Left lung (tissue), 10 donors: ENCODE data around the gene LYST. TPM values are rescaled to one million over a fixed set of nuclear protein-coding genes. Genes with fewer than 3 reads are reported as not detected.
"Not testable (repeated sequence)": the region's sequence is repeated elsewhere in the genome, so short reads cannot be mapped to it uniquely, and the experiment has no call there.

Experiments used
- ATAC-seq: fragments of 200-7000 bp; cut with Tn5 transposase; one replicate; pipeline ENCODE4 v1.9.1; 2020; ENCODE audit warnings: moderate library complexity
- DNase-seq, 4 donors: peaks; one replicate each; pipeline ENCODE4 v3.0.0-alpha.2; 2013 to 2020
- H3K27ac ChIP-seq, 2 donors: fragments of 200-600 bp; sonication (generic) in 1 of 2; one replicate each; pipeline versions ENCODE4 v1.5.0 to v1.8.0; 2020 to 2021
- H3K27me3 ChIP-seq, 2 donors: fragments of 200-600 bp; sonication (generic) in 1 of 2; one replicate each; pipeline versions ENCODE4 v1.5.0 to v1.8.0; 2020 to 2021
- H3K36me3 ChIP-seq, 2 donors: fragments of 200-600 bp; sonication (generic) in 1 of 2; one replicate each; pipeline versions ENCODE4 v1.5.0 to v1.8.0; 2020 to 2021
- H3K4me1 ChIP-seq, 2 donors: fragments of 200-600 bp; one replicate each; pipeline ENCODE4 v1.8.0; 2021
- H3K4me3 ChIP-seq, 2 donors: fragments of 200-600 bp; sonication (generic) in 1 of 2; one replicate each; pipeline versions ENCODE4 v1.5.0 to v1.8.0; 2020 to 2021; ENCODE audit warnings: mild to moderate bottlenecking in 1 of 2
- H3K9me3 ChIP-seq, 2 donors: fragments of 200-600 bp; sonication (generic) in 1 of 2; one replicate each; pipeline versions ENCODE4 v1.5.0 to v1.8.0; 2020 to 2021
- CTCF ChIP-seq, 2 donors: fragments of 200-600 bp; sonication (generic) in 1 of 2; IDR thresholded peaks; one replicate each; pipeline versions ENCODE4 v1.5.0 to v1.8.0; 2021; ENCODE audit warnings: antibody characterized with exemption in 2 of 2
- intact Hi-C, 2 donors: fragments of 100-400 bp; cut with DNase I; formaldehyde crosslinking; loops; one replicate each; pipeline versions ENCODE4 v1.11.2 to v1.14.2; 2022
- polyA plus RNA-seq, 6 donors: library from polyadenylated mRNA; unstranded; fragments of 120-200 nt; gene quantifications; one replicate each; pipeline ENCODE4 v1.2.1, GENCODE V29; 2013; ENCODE audit not compliant: insufficient read length in 6 of 6
- total RNA-seq, 2 donors: library from RNA; stranded (reverse); fragmentation: NEBNext Ultra II Directional; extraction: Animal tissue kit (Norgen Biotek cat#: 25700); gene quantifications; one replicate each; pipeline ENCODE4 v1.2.1, GENCODE V29; 2021
- donor health status: DM: no; HTN: yes; CAD: no.
- donor health status: DM: no; HTN: no; CAD: no.

LYST gene
- total and polyA plus RNA-seq, 8 donors: 10.3 to 64.9 (median 13.0) TPM

GRCh38 chr1:235625340-235625739, 241.4 kb downstream of the LYST start:
- H3K27ac ChIP-seq: no peak overlapping the region
- no peaks in the 10 kb centered on the region for H3K9me3 ChIP-seq
- no peak overlapping the region for H3K4me3 ChIP-seq
- no peaks in the 10 kb centered on the region for H3K4me1 ChIP-seq
- no peak for DNase-seq
- intact Hi-C loops: no loop called here
- ATAC-seq: no peak
- TF ChIP-seq CTCF (IDR thresholded peaks at IDR 0.05): no peak
- H3K27me3 ChIP-seq: peaks cover 0 to 16% of the 10 kb centered on the region in 2 donors
- no peaks in the 10 kb centered on the region for H3K36me3 ChIP-seq

DNA sequence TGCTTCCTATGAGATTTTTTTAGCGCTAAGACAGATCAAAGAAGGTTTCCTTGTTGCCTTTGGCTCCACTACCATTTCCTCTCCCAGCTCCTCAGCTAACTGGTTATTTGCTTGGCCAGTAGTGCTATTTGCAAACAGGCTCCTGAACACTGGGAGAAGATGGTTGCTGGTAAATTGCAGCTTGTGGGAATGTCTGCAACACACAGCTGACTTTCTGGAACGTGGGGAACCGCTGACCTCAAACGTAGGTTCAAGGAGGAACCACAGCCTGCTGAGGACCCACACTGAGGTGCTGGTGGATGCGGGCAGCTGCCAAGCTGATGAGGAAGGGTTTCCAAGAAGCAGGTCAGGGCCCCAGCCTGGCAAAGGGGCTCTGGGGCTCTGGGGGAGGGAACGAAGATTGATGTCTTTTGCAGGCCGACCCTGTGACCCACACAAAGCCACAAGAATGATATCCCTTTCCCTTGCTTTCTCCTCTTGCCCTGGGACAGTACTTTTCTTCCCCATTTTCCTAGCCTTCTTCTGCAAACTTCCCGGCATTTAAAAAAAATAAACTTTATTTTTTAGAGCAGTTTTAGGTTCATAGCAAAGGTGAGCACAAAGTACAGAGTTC, 241.9 kb downstream of the LYST start:
- no peak overlapping the region for H3K27ac ChIP-seq
- peaks cover 0 to 16% of the 10 kb centered on the region in 2 donors for H3K27me3 ChIP-seq
- H3K9me3 ChIP-seq: no peaks in the 10 kb centered on the region
- DNase-seq: no peak
- no peak for TF ChIP-seq CTCF (IDR thresholded peaks at IDR 0.05)
- H3K36me3 ChIP-seq: no peaks in the 10 kb centered on the region
- H3K4me3 ChIP-seq: no peak overlapping the region
- no peak for ATAC-seq
- H3K4me1 ChIP-seq: no peaks in the 10 kb centered on the region
- intact Hi-C loops: no loop called here

GRCh38 chr1:235622936-235623779, 243.5 kb downstream of the LYST start:
- H3K9me3 ChIP-seq: no peaks in the 10 kb centered on the region
- no peak for TF ChIP-seq CTCF (IDR thresholded peaks at IDR 0.05)
- H3K27ac ChIP-seq: no peak overlapping the region
- DNase-seq: no peak
- intact Hi-C loops: no loop called here
- ATAC-seq: no peak
- no peak overlapping the region for H3K4me3 ChIP-seq
- no peaks in the 10 kb centered on the region for H3K36me3 ChIP-seq
- no peaks in the 10 kb centered on the region for H3K4me1 ChIP-seq
- H3K27me3 ChIP-seq: peaks cover 0 to 16% of the 10 kb centered on the region in 2 donors

- DNase-seq, H3K4me1 ChIP-seq, H3K27ac ChIP-seq, H3K4me3 ChIP-seq, intact Hi-C loops, ATAC-seq, H3K36me3 ChIP-seq, H3K9me3 ChIP-seq: not testable (repeated sequence)
- H3K27me3 ChIP-seq: peaks cover 0 to 16% of the 10 kb centered on the region in 2 donors
These were observed 247.6 kb downstream of the LYST start for GRCh38 chr1:235619149-235619548.

DNA sequence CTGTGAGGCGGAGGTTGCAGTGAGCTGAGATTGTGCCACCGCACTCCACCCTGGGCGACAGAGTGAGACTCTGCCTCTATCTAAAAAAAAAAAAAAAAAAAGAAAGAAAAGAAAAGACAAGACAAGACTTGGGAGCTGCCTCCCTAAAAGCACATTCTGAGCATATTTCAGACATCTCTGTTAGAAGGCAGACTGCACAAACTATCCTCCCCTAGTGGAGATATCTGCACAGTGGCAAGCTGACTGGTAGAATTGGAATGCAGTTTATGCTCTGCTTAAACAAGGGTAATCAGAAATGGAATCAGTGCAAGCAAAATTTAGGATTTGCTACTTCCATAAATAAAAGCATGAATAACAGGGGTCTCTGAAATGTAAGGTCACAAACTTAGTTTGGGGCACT, 248.9 kb downstream of the LYST start:
- Histone ChIP-seq H3K36me3 (no peaks in the 10 kb centered on the region), H3K27ac (no peak overlapping the region), H3K4me1 (no peaks in the 10 kb centered on the region), H3K27me3 (peaks cover 0 to 4% of the 10 kb centered on the region in 2 donors), H3K4me3 (no peak overlapping the region), H3K9me3 (no peaks in the 10 kb centered on the region)
- intact Hi-C loops: no loop called here
- no peak for ATAC-seq
- no peak for TF ChIP-seq CTCF (IDR thresholded peaks at IDR 0.05)
- DNase-seq: peak in 1 of 4 donors; percentile 2
